Aorta (tissue), 5 donors: ENCODE data around the gene CNNM3. TPM values are rescaled to one million over a fixed set of nuclear protein-coding genes. Genes with fewer than 3 reads are reported as not detected.

Source experiments
- ATAC-seq: fragments of 200-7000 bp; cut with Tn5 transposase; one replicate; pipeline ENCODE4 v1.9.1; 2022; ENCODE audit warnings: moderate library complexity; ENCODE audit not compliant: low FRiP score
- DNase-seq, 2 donors: peaks; one replicate each; pipeline ENCODE4 v3.0.0-alpha.2; 2020
- H3K27ac ChIP-seq, 2 donors: one replicate each; pipeline ENCODE4 v1.5.1; 2013; ENCODE audit warnings: low read length in 2 of 2, mild to moderate bottlenecking in 2 of 2, moderate library complexity in 2 of 2, control low read depth in 1 of 2, inconsistent platforms in 1 of 2, low read depth in 1 of 2
- H3K27me3 ChIP-seq, 2 donors: one replicate each; pipeline ENCODE4 v1.6.1; 2013; ENCODE audit warnings: control low read depth in 1 of 2, low read length in 1 of 2, mild to moderate bottlenecking in 1 of 2, moderate library complexity in 1 of 2; ENCODE audit not compliant: insufficient read depth in 2 of 2, control insufficient read depth in 1 of 2
- H3K36me3 ChIP-seq, 2 donors: one replicate each; pipeline ENCODE4 v1.6.1; 2013; ENCODE audit warnings: control low read depth in 1 of 2, low read length in 1 of 2, mild to moderate bottlenecking in 1 of 2; ENCODE audit not compliant: insufficient read depth in 2 of 2, control insufficient read depth in 1 of 2
- H3K4me1 ChIP-seq, 2 donors: one replicate each; pipeline ENCODE4 v1.6.1; 2013; ENCODE audit warnings: low read length in 2 of 2, control low read depth in 1 of 2, mild to moderate bottlenecking in 1 of 2, moderate library complexity in 1 of 2; ENCODE audit not compliant: insufficient read depth in 2 of 2, control insufficient read depth in 1 of 2
- H3K4me3 ChIP-seq, 2 donors: one replicate each; pipeline ENCODE4 v1.5.1; 2013; ENCODE audit warnings: low read length in 2 of 2, control low read depth in 1 of 2, mild to moderate bottlenecking in 1 of 2
- H3K9me3 ChIP-seq: one replicate; pipeline ENCODE4 v1.6.1; 2013; ENCODE audit warnings: mild to moderate bottlenecking, low read length; ENCODE audit not compliant: control insufficient read depth
- WGBS, 2 donors: extraction: QIAGEN DNeasy Blood & Tissue Kit; methylation state at CpG; one replicate each; pipeline ENCODE4 v1.1.7; 2013; 5-methylcytosine and 5-hydroxymethylcytosine counted together
- intact Hi-C, 2 donors: fragments of 100-400 bp; cut with DNase I; formaldehyde crosslinking; loops; one replicate each; pipeline versions ENCODE4 v1.14.2 to v1.15.0; 2022
- polyA plus RNA-seq, 2 donors: library from polyadenylated mRNA; stranded (reverse); fragments of 200-250 nt; gene quantifications; one replicate each; pipeline ENCODE4 v1.2.3, GENCODE V29; 2013
- total RNA-seq, 2 donors: library from RNA; stranded (reverse); fragmentation: NEBNext Ultra II Directional; extraction: Animal tissue kit (Norgen Biotek cat#: 25700); gene quantifications; one replicate each; pipeline ENCODE4 v1.2.1, GENCODE V29; 2021
- donor health status: healthy with polysubstance abuse.
- donor health status: Bipolar disorder and iron deficiency.
- donor health status: DM: no; HTN: no; CAD: no.
- donor health status: DM: no; HTN: no; CAD: no.
- donor health status: DM: yes; HTN: yes; CAD: no.

CNNM3 gene
- total and polyA plus RNA-seq, 4 donors: 2.9 to 16.8 (median 10.7) TPM

GRCh38 chr2:96873651-96874096 is 57.6 kb downstream of the CNNM3 start:
- no peak overlapping the region for H3K4me3 ChIP-seq
- ATAC-seq: no peak
- H3K27ac ChIP-seq: no peak overlapping the region
- intact Hi-C loops: no loop called here
- WGBS, 2 donors: 23 to 45% methylated on average over 8 of the region's 8 CpGs
- no peaks in the 10 kb centered on the region for H3K4me1 ChIP-seq
- no peaks in the 10 kb centered on the region for H3K9me3 ChIP-seq
- no peaks in the 10 kb centered on the region for H3K36me3 ChIP-seq
- no peaks in the 10 kb centered on the region for H3K27me3 ChIP-seq
- peak; percentile 86 for DNase-seq

- WGBS, 2 donors: 68 to 73% methylated on average over 18 of the region's 18 CpGs
- intact Hi-C loops: no loop called here
These were observed 58.2 kb downstream of the CNNM3 start for GRCh38 chr2:96874198-96874831.

DNA sequence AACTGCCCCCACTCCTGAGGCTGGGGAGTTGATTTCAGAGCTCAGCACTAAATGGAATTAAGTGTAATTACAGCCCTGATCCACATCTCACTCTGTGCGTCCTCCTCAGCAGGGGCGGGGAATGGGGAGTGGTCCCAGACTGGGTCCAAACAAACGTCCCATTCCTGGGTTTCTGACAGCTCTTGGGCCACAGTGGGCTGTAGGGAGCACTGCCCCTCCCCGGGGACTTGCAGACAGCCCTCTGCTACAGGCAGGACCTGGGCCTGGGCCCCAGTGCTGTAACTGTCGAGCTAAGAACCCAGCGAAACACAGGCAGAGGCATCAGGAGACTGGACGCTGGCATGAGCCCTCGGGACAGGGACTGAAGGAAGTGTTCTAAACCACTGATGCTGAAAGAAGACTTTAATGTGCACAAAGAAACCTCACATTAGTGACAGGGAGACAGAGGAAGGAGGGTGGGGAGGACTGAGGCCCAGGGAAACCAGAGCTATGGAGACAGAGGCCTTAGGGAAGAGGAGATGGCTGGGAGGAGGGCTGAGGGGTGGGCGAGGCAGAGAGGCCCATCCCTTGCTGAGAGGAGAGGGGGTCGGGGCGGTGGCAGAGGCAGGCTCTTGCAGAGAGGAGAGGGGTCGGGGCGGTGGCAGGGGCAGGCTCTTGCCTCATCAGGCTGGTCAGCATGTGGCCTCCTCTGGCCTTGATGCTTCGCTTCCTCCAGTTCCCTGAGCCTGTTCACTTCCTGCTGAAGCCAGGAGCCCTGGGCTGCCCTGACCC is 59.6 kb downstream of the CNNM3 start:
- ATAC-seq (no peak), DNase-seq (no peak)
- Histone ChIP-seq H3K27ac (no peak overlapping the region), H3K36me3 (no peaks in the 10 kb centered on the region), H3K27me3 (no peaks in the 10 kb centered on the region), H3K4me1 (no peaks in the 10 kb centered on the region), H3K9me3 (no peaks in the 10 kb centered on the region), H3K4me3 (no peak overlapping the region)
- intact Hi-C loops: no loop called here
- WGBS, 2 donors: 75 to 80% methylated on average over 9 to 14 of the region's 14 CpGs

More at GRCh38 chr2:96874198-96874831, 58.2 kb downstream of the CNNM3 start:
- DNase-seq (no peak), ATAC-seq (no peak)
- Histone ChIP-seq H3K36me3 (no peaks in the 10 kb centered on the region), H3K27me3 (no peaks in the 10 kb centered on the region), H3K9me3 (no peaks in the 10 kb centered on the region), H3K4me1 (no peaks in the 10 kb centered on the region), H3K4me3 (no peak overlapping the region), H3K27ac (no peak overlapping the region)

- no peak overlapping the region for H3K4me3 ChIP-seq
- no peak overlapping the region for H3K27ac ChIP-seq
- H3K36me3 ChIP-seq: no peaks in the 10 kb centered on the region
- ATAC-seq (no peak), DNase-seq (no peak)
- WGBS, 2 donors: 90 to 91% methylated on average over 16 of the region's 16 CpGs
- no peaks in the 10 kb centered on the region for H3K4me1 ChIP-seq
- intact Hi-C loops: no loop called here
- H3K27me3 ChIP-seq: no peaks in the 10 kb centered on the region
- H3K9me3 ChIP-seq: no peaks in the 10 kb centered on the region
These were observed 60.4 kb downstream of the CNNM3 start for GRCh38 chr2:96876269-96877041.

- intact Hi-C loops: no loop called here
- H3K36me3 ChIP-seq: no peaks in the 10 kb centered on the region
- no peak overlapping the region for H3K27ac ChIP-seq
- no peak overlapping the region for H3K4me3 ChIP-seq
- no peaks in the 10 kb centered on the region for H3K9me3 ChIP-seq
- no peaks in the 10 kb centered on the region for H3K27me3 ChIP-seq
- 84 to 87% methylated on average over 6 of the region's 6 CpGs for WGBS, 2 donors
- DNase-seq (no peak), ATAC-seq (no peak)
- H3K4me1 ChIP-seq: no peaks in the 10 kb centered on the region
These were observed 61.0 kb downstream of the CNNM3 start for GRCh38 chr2:96877042-96877451.

GRCh38 chr2:96877631-96878092 is 61.6 kb downstream of the CNNM3 start:
- no peak overlapping the region for H3K4me3 ChIP-seq
- WGBS, 2 donors: 89 to 91% methylated on average over 15 of the region's 15 CpGs
- H3K4me1 ChIP-seq: no peaks in the 10 kb centered on the region
- no peak for DNase-seq
- no peak overlapping the region for H3K27ac ChIP-seq
- intact Hi-C loops: no loop called here
- H3K36me3 ChIP-seq: no peaks in the 10 kb centered on the region
- H3K9me3 ChIP-seq: no peaks in the 10 kb centered on the region
- ATAC-seq: no peak
- H3K27me3 ChIP-seq: no peaks in the 10 kb centered on the region

GRCh38 chr2:96878171-96878570 is 62.1 kb downstream of the CNNM3 start:
- no peak for DNase-seq
- Histone ChIP-seq H3K9me3 (no peaks in the 10 kb centered on the region), H3K4me1 (no peaks in the 10 kb centered on the region), H3K27ac (no peak overlapping the region), H3K27me3 (no peaks in the 10 kb centered on the region), H3K4me3 (no peak overlapping the region), H3K36me3 (no peaks in the 10 kb centered on the region)
- no peak for ATAC-seq
- intact Hi-C loops: no loop called here
- 66 to 78% methylated on average over 7 of the region's 7 CpGs for WGBS, 2 donors

DNA sequence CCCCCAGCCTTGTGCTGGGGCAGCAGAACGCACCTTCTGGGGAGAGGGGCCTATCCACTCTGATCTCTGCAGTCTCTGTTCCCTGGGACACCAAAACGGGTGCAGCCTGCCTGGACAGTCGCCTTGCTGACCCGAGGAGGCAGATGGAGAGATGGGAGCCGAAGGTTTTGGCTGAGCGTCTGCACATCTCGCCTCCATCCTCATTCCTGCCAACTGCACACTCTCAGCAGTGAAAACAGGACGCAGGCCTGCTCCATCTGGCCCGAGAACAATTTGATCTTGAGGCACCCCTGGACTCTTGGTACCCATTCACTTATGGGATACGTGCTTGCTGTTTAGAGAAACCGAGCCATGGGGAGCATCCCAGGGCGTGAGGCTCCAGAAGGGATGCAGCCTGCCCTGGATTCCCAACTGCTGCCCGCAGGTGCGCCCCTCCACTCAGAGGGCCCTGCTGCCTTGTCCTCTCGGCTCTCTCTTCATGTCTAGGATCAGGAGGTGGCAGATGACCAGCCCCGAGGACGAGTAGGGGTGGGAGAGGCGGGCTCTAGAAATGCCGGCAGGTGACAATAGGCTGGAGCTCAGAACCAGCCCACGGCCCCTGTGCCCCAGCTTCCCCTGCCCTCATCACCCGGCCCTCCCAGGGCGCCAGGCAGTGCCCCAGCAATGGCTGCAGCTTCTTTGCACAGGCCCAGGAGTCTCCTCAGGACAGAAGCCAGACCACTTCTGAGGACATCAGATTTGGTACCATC is 62.9 kb downstream of the CNNM3 start:
- intact Hi-C loops: no loop called here
- ATAC-seq (no peak), DNase-seq (no peak)
- WGBS, 2 donors: 84% methylated on average over 22 of the region's 22 CpGs
- no peaks in the 10 kb centered on the region for H3K4me1 ChIP-seq
- no peaks in the 10 kb centered on the region for H3K27me3 ChIP-seq
- H3K36me3 ChIP-seq: no peaks in the 10 kb centered on the region
- no peak overlapping the region for H3K4me3 ChIP-seq
- no peaks in the 10 kb centered on the region for H3K9me3 ChIP-seq
- H3K27ac ChIP-seq: no peak overlapping the region
